Body of pancreas (tissue), 4 donors: ENCODE measurements around the gene PLEKHG1.

ENCODE experiments used
- CTCF ChIP-seq, 7 experiments: fragments of 450-650 bp in 4 of 7; fragments of 200-600 bp in 3 of 7; sonication (generic) in 3 of 7; IDR thresholded peaks; one replicate each; pipeline ENCODE4 v1.5.1; 2016 to 2019; ENCODE audit warnings: antibody characterized with exemption in 7 of 7
- POLR2A ChIP-seq, 3 donors: fragments of 450-650 bp; IDR thresholded peaks; one replicate each; pipeline ENCODE4 v1.6.1; 2016; ENCODE audit warnings: antibody characterized with exemption in 3 of 3, mild to moderate bottlenecking in 2 of 3

GRCh38 chr6:150567380-150567779 lies 32.3 kb upstream of the PLEKHG1 start:
- no peak for TF ChIP-seq CTCF (IDR thresholded peaks at IDR 0.05)
- TF ChIP-seq POLR2A (IDR thresholded peaks at IDR 0.05): no peak
